ENCODE data around the gene STX18. TPM values are rescaled to one million over a fixed set of nuclear protein-coding genes. Genes with fewer than 3 reads are reported as not detected.

Gene STX18
- total RNA-seq, 1 donor from 2014 or later: 33.9 TPM

GRCh38 chr4:4491396-4491893 lies 50.4 kb downstream of the STX18 start:
- peaks cover 2% of the 10 kb centered on the region for H3K36me3 Mint-ChIP-seq
- H3K4me1 Mint-ChIP-seq: peaks cover 48% of the 10 kb centered on the region
- no peak for TF ChIP-seq EZH2phosphoT487 (IDR thresholded peaks at IDR 0.05)
- TF ChIP-seq EZH2 (IDR thresholded peaks at IDR 0.05): no peak
- TF ChIP-seq CTCF (IDR thresholded peaks at IDR 0.05): no peak
- Histone ChIP-seq H3K27ac (no peak overlapping the region), H3K4me3 (no peak overlapping the region), H3K4me2 (no peak overlapping the region), H3K9ac (peak overlapping the region; percentile 23), H3F3A (ENCODE audit: low read depth) (peaks cover 6% of the 10 kb centered on the region), H2AFZ (replicated peaks) (no peak overlapping the region), H3K79me2 (ENCODE audit: low read depth) (no peaks in the 10 kb centered on the region), H3K36me3 (no peaks in the 10 kb centered on the region), H3K4me1 (no peaks in the 10 kb centered on the region), H3K9me3 (ENCODE audit: low read depth) (no peaks in the 10 kb centered on the region), H3K27me3 (no peaks in the 10 kb centered on the region), H4K20me1 (ENCODE audit: low read depth) (peaks cover 11% of the 10 kb centered on the region)
- H3K9me3 Mint-ChIP-seq: no peaks in the 10 kb centered on the region
- DNase-seq (ENCODE audit: low spot score): no peak
- H3K27ac Mint-ChIP-seq: no peak overlapping the region
- H3K4me3 Mint-ChIP-seq: no peak overlapping the region
- H3K27me3 Mint-ChIP-seq (ENCODE audit: insufficient read depth, low read depth): no peaks in the 10 kb centered on the region

- Histone ChIP-seq H4K20me1 (ENCODE audit: low read depth) (peaks cover 11% of the 10 kb centered on the region), H3F3A (ENCODE audit: low read depth) (peaks cover 6% of the 10 kb centered on the region), H3K27ac (no peak overlapping the region), H2AFZ (replicated peaks) (no peak overlapping the region), H3K27me3 (no peaks in the 10 kb centered on the region), H3K79me2 (ENCODE audit: low read depth) (no peaks in the 10 kb centered on the region), H3K9me3 (ENCODE audit: low read depth) (no peaks in the 10 kb centered on the region), H3K9ac (no peak overlapping the region), H3K4me3 (no peak overlapping the region), H3K4me1 (no peaks in the 10 kb centered on the region), H3K36me3 (no peaks in the 10 kb centered on the region), H3K4me2 (no peak overlapping the region)
- Mint-ChIP-seq H3K4me3 (no peak overlapping the region), H3K36me3 (peaks cover 2% of the 10 kb centered on the region), H3K4me1 (peaks cover 42% of the 10 kb centered on the region), H3K9me3 (no peaks in the 10 kb centered on the region), H3K27ac (no peak overlapping the region), H3K27me3 (ENCODE audit: insufficient read depth, low read depth) (no peaks in the 10 kb centered on the region)
- no peak for DNase-seq (ENCODE audit: low spot score)
- no peak for TF ChIP-seq EZH2phosphoT487 (IDR thresholded peaks at IDR 0.05)
- no peak for TF ChIP-seq EZH2 (IDR thresholded peaks at IDR 0.05)
- TF ChIP-seq CTCF (IDR thresholded peaks at IDR 0.05): no peak
These were observed 51.0 kb downstream of the STX18 start for GRCh38 chr4:4490816-4491215.

- Mint-ChIP-seq H3K27ac (no peak overlapping the region), H3K27me3 (ENCODE audit: insufficient read depth, low read depth) (no peaks in the 10 kb centered on the region), H3K4me1 (peaks cover 44% of the 10 kb centered on the region), H3K9me3 (no peaks in the 10 kb centered on the region), H3K4me3 (no peak overlapping the region), H3K36me3 (no peaks in the 10 kb centered on the region)
- Histone ChIP-seq H3K4me2 (no peak overlapping the region), H3K4me1 (no peaks in the 10 kb centered on the region), H4K20me1 (ENCODE audit: low read depth) (peaks cover 11% of the 10 kb centered on the region), H3F3A (ENCODE audit: low read depth) (peaks cover 6% of the 10 kb centered on the region), H3K9ac (no peak overlapping the region), H3K36me3 (no peaks in the 10 kb centered on the region), H3K4me3 (no peak overlapping the region), H3K79me2 (ENCODE audit: low read depth) (no peaks in the 10 kb centered on the region), H3K9me3 (ENCODE audit: low read depth) (no peaks in the 10 kb centered on the region), H3K27me3 (no peaks in the 10 kb centered on the region), H2AFZ (replicated peaks) (no peak overlapping the region), H3K27ac (no peak overlapping the region)
- no peak for DNase-seq (ENCODE audit: low spot score)
- TF ChIP-seq EZH2phosphoT487 (IDR thresholded peaks at IDR 0.05) (no peak), CTCF (IDR thresholded peaks at IDR 0.05) (no peak), EZH2 (IDR thresholded peaks at IDR 0.05) (no peak)
These were observed 51.8 kb downstream of the STX18 start for GRCh38 chr4:4490041-4490440.

All from neural progenitor cell (in vitro differentiated cells).